Cardiac muscle cell (in vitro differentiated cells and primary cell): ENCODE data around the gene TRPC4AP. TPM values are rescaled to one million over a fixed set of nuclear protein-coding genes. Genes with fewer than 3 reads are reported as not detected.
"Not testable (repeated sequence)": the region's sequence is repeated elsewhere in the genome, so short reads cannot be mapped to it uniquely, and the experiment has no call there.

Source experiments
- DNase-seq, 2 donors: peaks; one replicate each; pipeline versions ENCODE4 v3.0.0 to v3.0.0-alpha.2; 2010 to 2017; ENCODE audit warnings: low read depth in 1 of 2, low spot score in 1 of 2
- H3K27ac ChIP-seq: fragments of 200-600 bp; sonication (generic); 2 replicates; pipeline ENCODE4 v1.5.1; 2016
- H3K27me3 ChIP-seq: fragments of 200-600 bp; sonication (generic); 2 replicates; pipeline ENCODE4 v1.6.0; 2016; ENCODE audit warnings: control low read depth
- H3K36me3 ChIP-seq: fragments of 200-600 bp; sonication (generic); 2 replicates; pipeline ENCODE4 v1.5.1; 2016; ENCODE audit warnings: control low read depth
- H3K4me1 ChIP-seq: fragments of 200-600 bp; sonication (generic); 2 replicates; pipeline ENCODE4 v1.8.1; 2017; ENCODE audit warnings: low read depth, mild to moderate bottlenecking, mixed run types
- H3K4me3 ChIP-seq: fragments of 200-600 bp; sonication (generic); 2 replicates; pipeline ENCODE4 v1.5.1; 2016; ENCODE audit warnings: mild to moderate bottlenecking
- H3K9me3 ChIP-seq: fragments of 200-600 bp; sonication (generic); 2 replicates; pipeline ENCODE4 v1.5.1; 2017; ENCODE audit warnings: low read depth, mild to moderate bottlenecking, control low read depth
- CTCF ChIP-seq: IDR thresholded peaks from 2 replicates; pipeline ENCODE4 v1.5.1; 2012; ENCODE audit warnings: low read depth, mild to moderate bottlenecking, low read length
- polyA plus RNA-seq: library from polyadenylated mRNA; unstranded; fragments of >200 nt; fragmentation: Nextera tagmentation; extraction: Ambion mirVana; gene quantifications from 2 replicates; pipeline ENCODE4 v1.2.1, GENCODE V29; 2016
- total RNA-seq: library from RNA; depleted of rRNA; stranded (reverse); fragments of >200 nt; gene quantifications from 2 replicates; pipeline ENCODE4 v1.2.3, GENCODE V29; 2016

Gene TRPC4AP
- total and polyA plus RNA-seq, 2 experiments from 2014 or later = 120 to 123 TPM

- DNase-seq = no peak
- no peak for TF ChIP-seq CTCF
- H3K4me3 ChIP-seq = no peak overlapping the region
These were observed 15.3 kb downstream of the TRPC4AP start for GRCh38 chr20:35077341-35077740.

GRCh38 chr20:35071436-35072153, 21.0 kb downstream of the TRPC4AP start:
- not testable (repeated sequence) for H3K27me3 ChIP-seq, H3K4me1 ChIP-seq, H3K9me3 ChIP-seq, H3K27ac ChIP-seq, DNase-seq, H3K4me3 ChIP-seq, H3K36me3 ChIP-seq

More at GRCh38 chr20:35077341-35077740, 15.3 kb downstream of the TRPC4AP start:
- Histone ChIP-seq H3K27ac (no peak overlapping the region), H3K27me3 (no peaks in the 10 kb centered on the region), H3K9me3 (no peaks in the 10 kb centered on the region), H3K4me1 (no peaks in the 10 kb centered on the region), H3K36me3 (peaks cover 13% of the 10 kb centered on the region)

- no peak overlapping the region for H3K4me3 ChIP-seq
- no peak for DNase-seq
- H3K27ac ChIP-seq = no peak overlapping the region
- peaks cover 12% of the 10 kb centered on the region for H3K36me3 ChIP-seq
- TF ChIP-seq CTCF = no peak
- H3K27me3 ChIP-seq = no peaks in the 10 kb centered on the region
- no peaks in the 10 kb centered on the region for H3K9me3 ChIP-seq
- peaks cover 17% of the 10 kb centered on the region for H3K4me1 ChIP-seq
These were observed 26.4 kb downstream of the TRPC4AP start for GRCh38 chr20:35066194-35066593.

- TF ChIP-seq CTCF = no peak
These were observed 27.4 kb downstream of the TRPC4AP start for GRCh38 chr20:35065181-35065580.

GRCh38 chr20:35063168-35063567, 29.4 kb downstream of the TRPC4AP start:
- no peak overlapping the region for H3K27ac ChIP-seq
- H3K4me1 ChIP-seq = peaks cover 21% of the 10 kb centered on the region
- no peaks in the 10 kb centered on the region for H3K9me3 ChIP-seq
- no peaks in the 10 kb centered on the region for H3K27me3 ChIP-seq
- no peak overlapping the region for H3K4me3 ChIP-seq
- peaks cover 9% of the 10 kb centered on the region for H3K36me3 ChIP-seq
- no peak for TF ChIP-seq CTCF
- DNase-seq = no peak

More at GRCh38 chr20:35065181-35065580, 27.4 kb downstream of the TRPC4AP start:
- H3K4me3 ChIP-seq = no peak overlapping the region
- H3K27ac ChIP-seq = no peak overlapping the region
- no peaks in the 10 kb centered on the region for H3K27me3 ChIP-seq
- DNase-seq = no peak
- peaks cover 12% of the 10 kb centered on the region for H3K36me3 ChIP-seq
- H3K4me1 ChIP-seq = peaks cover 17% of the 10 kb centered on the region
- H3K9me3 ChIP-seq = no peaks in the 10 kb centered on the region

- Histone ChIP-seq H3K4me1 (peaks cover 28% of the 10 kb centered on the region), H3K36me3 (peaks cover 5% of the 10 kb centered on the region), H3K27ac (no peak overlapping the region), H3K4me3 (no peak overlapping the region), H3K27me3 (no peaks in the 10 kb centered on the region), H3K9me3 (no peaks in the 10 kb centered on the region)
- DNase-seq = no peak
- TF ChIP-seq CTCF = no peak
These were observed 30.1 kb downstream of the TRPC4AP start for GRCh38 chr20:35062478-35062877.
